GM23338 (cell line): ENCODE results near the gene PDE4D. TPM values are rescaled to one million over a fixed set of nuclear protein-coding genes. Genes with fewer than 3 reads are reported as not detected.

ENCODE experiments used
- ATAC-seq: fragments of 200-7000 bp; cut with Tn5 transposase; 3 replicates; pipeline ENCODE4 v1.9.1; 2020
- DNase-seq: peaks from one replicate; pipeline ENCODE4 v3.0.0-alpha.2; 2015; ENCODE audit warnings: low spot score
- H2AFZ ChIP-seq: fragments of 200-600 bp; sonication (generic); 2 replicates; pipeline ENCODE4 v1.8.0; 2016; ENCODE audit warnings: antibody characterized with exemption, mild to moderate bottlenecking, moderate library complexity
- H3F3A ChIP-seq: fragments of 200-600 bp; sonication (generic); replicated peaks from 2 replicates; pipeline ENCODE4 v1.8.0; 2017; ENCODE audit warnings: antibody characterized with exemption, mixed run types, low read depth
- H3K27ac ChIP-seq: fragments of 200-600 bp; sonication (generic); 2 replicates; pipeline ENCODE4 v1.6.1; 2016; ENCODE audit warnings: low read depth
- H3K27me3 ChIP-seq: fragments of 200-600 bp; sonication (generic); 2 replicates; pipeline ENCODE4 v1.8.0; 2016; ENCODE audit warnings: mild to moderate bottlenecking, mixed run types, moderate library complexity; ENCODE audit not compliant: insufficient read depth
- H3K36me3 ChIP-seq: fragments of 200-600 bp; sonication (generic); 2 replicates; pipeline ENCODE4 v1.8.0; 2016; ENCODE audit warnings: mild to moderate bottlenecking; ENCODE audit not compliant: insufficient read depth
- H3K4me1 ChIP-seq: fragments of 200-600 bp; sonication (generic); 2 replicates; pipeline ENCODE4 v1.8.0; 2016; ENCODE audit warnings: mild to moderate bottlenecking, moderate library complexity; ENCODE audit not compliant: insufficient read depth
- H3K4me2 ChIP-seq: fragments of 200-600 bp; sonication (generic); 2 replicates; pipeline ENCODE4 v1.7.1; 2017; ENCODE audit warnings: mixed run types
- H3K4me3 ChIP-seq: fragments of 200-600 bp; sonication (generic); 2 replicates; pipeline ENCODE4 v1.6.1; 2016; ENCODE audit warnings: mixed run types
- H3K79me2 ChIP-seq: fragments of 200-600 bp; sonication (generic); replicated peaks from 2 replicates; pipeline ENCODE4 v1.8.0; 2017; ENCODE audit warnings: mild to moderate bottlenecking; ENCODE audit not compliant: insufficient read depth
- H3K9me2 ChIP-seq: fragments of 200-600 bp; sonication (generic); 2 replicates; pipeline ENCODE4 v1.8.0; 2017; ENCODE audit not compliant: insufficient read depth
- H4K20me1 ChIP-seq: fragments of 200-600 bp; sonication (generic); replicated peaks from 2 replicates; pipeline ENCODE4 v1.8.0; 2017; ENCODE audit warnings: mild to moderate bottlenecking; ENCODE audit not compliant: insufficient read depth
- H3K27ac Mint-ChIP-seq: 2 replicates; pipeline ENCODE4 v1.8.0; 2020; ENCODE audit warnings: inconsistent platforms, mild to moderate bottlenecking, moderate library complexity, mixed read lengths
- H3K27me3 Mint-ChIP-seq: 3 replicates; pipeline ENCODE4 v1.8.0; 2022; ENCODE audit warnings: low read depth, mild to moderate bottlenecking, moderate library complexity, mixed read lengths, inconsistent platforms; ENCODE audit not compliant: insufficient read depth, poor library complexity
- H3K36me3 Mint-ChIP-seq: 3 replicates; pipeline ENCODE4 v1.8.0; 2021; ENCODE audit warnings: low read depth, mild to moderate bottlenecking, inconsistent platforms, moderate library complexity, mixed read lengths
- H3K4me1 Mint-ChIP-seq: 3 replicates; pipeline ENCODE4 v1.8.0; 2020; ENCODE audit warnings: mild to moderate bottlenecking, inconsistent platforms, mixed read lengths
- H3K4me3 Mint-ChIP-seq: 3 replicates; pipeline ENCODE4 v1.8.0; 2021; ENCODE audit warnings: moderate library complexity, mild to moderate bottlenecking, inconsistent platforms, mixed read lengths
- H3K9me3 Mint-ChIP-seq: 3 replicates; pipeline ENCODE4 v1.8.0; 2020; ENCODE audit warnings: moderate library complexity, mild to moderate bottlenecking, inconsistent platforms, mixed read lengths
- CTCF ChIP-seq, 2 experiments: fragments of 200-600 bp in 1 of 2; sonication (generic) in 1 of 2; conservative IDR thresholded peaks; 2 replicates each; pipeline versions ENCODE4 v1.5.1 to v1.6.1; 2016 to 2017; ENCODE audit warnings: antibody characterized with exemption in 2 of 2, low read depth in 2 of 2, mild to moderate bottlenecking in 2 of 2, moderate library complexity in 1 of 2
- ETS1 ChIP-seq: IDR thresholded peaks from 2 replicates; pipeline ENCODE4 v1.6.1; 2016; ENCODE audit warnings: antibody characterized with exemption
- EZH2 ChIP-seq: fragments of 200-600 bp; sonication (generic); IDR thresholded peaks from one replicate; pipeline ENCODE4 v1.8.0; 2017; ENCODE audit warnings: antibody characterized with exemption, mild to moderate bottlenecking, low read depth; ENCODE audit not compliant: unreplicated experiment
- EZH2phosphoT487 ChIP-seq: fragments of 200-600 bp; sonication (generic); IDR thresholded peaks from one replicate; pipeline ENCODE4 v1.8.1; 2018; ENCODE audit warnings: antibody characterized with exemption; ENCODE audit not compliant: unreplicated experiment
- JUNB ChIP-seq: IDR thresholded peaks from one replicate; pipeline ENCODE4 v1.6.1; 2016; ENCODE audit warnings: antibody characterized with exemption; ENCODE audit not compliant: unreplicated experiment
- NANOG ChIP-seq: IDR thresholded peaks from 2 replicates; pipeline ENCODE4 v1.6.1; 2016; ENCODE audit warnings: antibody characterized with exemption, borderline replicate concordance
- POLR2AphosphoS5 ChIP-seq: IDR thresholded peaks from 2 replicates; pipeline ENCODE4 v1.6.1; 2016; ENCODE audit warnings: antibody characterized with exemption, low read depth
- REST ChIP-seq: IDR thresholded peaks from one replicate; pipeline ENCODE4 v1.6.1; 2018; ENCODE audit warnings: antibody characterized with exemption; ENCODE audit not compliant: unreplicated experiment
- STAT1 ChIP-seq: IDR thresholded peaks from one replicate; pipeline ENCODE4 v1.6.1; 2016; ENCODE audit warnings: antibody characterized with exemption; ENCODE audit not compliant: unreplicated experiment
- ZNF114 ChIP-seq: fragments of 250-450 bp; sonication (Bioruptor Pico); IDR thresholded peaks from 2 replicates; pipeline ENCODE4 v1.5.0; 2020; ENCODE audit warnings: mild to moderate bottlenecking, moderate library complexity
- ZNF331 ChIP-seq: fragments of 250-450 bp; sonication (Bioruptor Pico); IDR thresholded peaks from 2 replicates; pipeline ENCODE4 v1.5.0; 2020; ENCODE audit warnings: low read depth, mild to moderate bottlenecking, moderate library complexity
- ZNF462 ChIP-seq: fragments of 250-450 bp; sonication (Bioruptor Pico); IDR thresholded peaks from 2 replicates; pipeline ENCODE4 v1.5.0; 2020; ENCODE audit warnings: mild to moderate bottlenecking, moderate library complexity
- polyA plus RNA-seq: library from polyadenylated mRNA; unstranded; fragments of >200 nt; fragmentation: Nextera tagmentation; extraction: Ambion mirVana; gene quantifications from 2 replicates; pipeline ENCODE4 v1.2.1, GENCODE V29; 2016
- total RNA-seq: library from RNA; depleted of rRNA; stranded (reverse); fragments of >200 nt; shearing (Covaris generic); gene quantifications from 2 replicates; pipeline ENCODE4 v1.2.3, GENCODE V29; 2014

Gene PDE4D
- total and polyA plus RNA-seq, 2 experiments from 2014 or later = 2.1 to 4.7 TPM

GRCh38 chr5:59430066-59430685 lies 463.4 kb downstream of the PDE4D start:
- no peak overlapping the region for H3K27ac ChIP-seq
- H2AFZ ChIP-seq = peak overlapping the region; percentile 30; the same call in 1 of the 2 replicates
- Mint-ChIP-seq H3K27me3 (no peaks in the 10 kb centered on the region), H3K27ac (no peak overlapping the region), H3K9me3 (no peaks in the 10 kb centered on the region), H3K36me3 (no peaks in the 10 kb centered on the region), H3K4me1 (no peaks in the 10 kb centered on the region), H3K4me3 (no peak overlapping the region)
- no peak for DNase-seq
- no peaks in the 10 kb centered on the region for H3K36me3 ChIP-seq
- peaks cover 2% of the 10 kb centered on the region; the same call in 1 of the 2 replicates for H3K9me2 ChIP-seq
- ATAC-seq = no peak
- no peak for TF ChIP-seq STAT1
- TF ChIP-seq POLR2AphosphoS5 = no peak
- TF ChIP-seq EZH2phosphoT487 = no peak
- no peak for TF ChIP-seq ETS1
- TF ChIP-seq NANOG = no peak
- no peak for TF ChIP-seq EZH2
- no peak for TF ChIP-seq REST
- no peak for TF ChIP-seq ZNF114 (CRISPR knock-in tag)
- TF ChIP-seq JUNB = no peak
- no peak for TF ChIP-seq CTCF (conservative IDR thresholded peaks at IDR 0.05; ENCODE audit: low read depth in 2 of 2)
- no peak for TF ChIP-seq ZNF331
- no peak for TF ChIP-seq ZNF462
- no peaks in the 10 kb centered on the region for H3K79me2 ChIP-seq
- H4K20me1 ChIP-seq = no peaks in the 10 kb centered on the region
- H3K4me2 ChIP-seq = no peak overlapping the region
- no peaks in the 10 kb centered on the region for H3K4me1 ChIP-seq
- H3F3A ChIP-seq = no peaks in the 10 kb centered on the region
- no peaks in the 10 kb centered on the region for H3K27me3 ChIP-seq
- H3K4me3 ChIP-seq = no peak overlapping the region
